ENCODE results near the gene NPAS4. TPM values are rescaled to one million over a fixed set of nuclear protein-coding genes. Genes with fewer than 3 reads are reported as not detected.

The NPAS4 gene
- total and polyA plus RNA-seq, 9 of the 15 experiments (the other 6 are each of a cell fraction or from before 2014, with no cell fraction given) = not detected

GRCh38 chr11:66388780-66389386 lies 32.0 kb upstream of the NPAS4 start (continued):
- TF ChIP-seq, protein P1, sequence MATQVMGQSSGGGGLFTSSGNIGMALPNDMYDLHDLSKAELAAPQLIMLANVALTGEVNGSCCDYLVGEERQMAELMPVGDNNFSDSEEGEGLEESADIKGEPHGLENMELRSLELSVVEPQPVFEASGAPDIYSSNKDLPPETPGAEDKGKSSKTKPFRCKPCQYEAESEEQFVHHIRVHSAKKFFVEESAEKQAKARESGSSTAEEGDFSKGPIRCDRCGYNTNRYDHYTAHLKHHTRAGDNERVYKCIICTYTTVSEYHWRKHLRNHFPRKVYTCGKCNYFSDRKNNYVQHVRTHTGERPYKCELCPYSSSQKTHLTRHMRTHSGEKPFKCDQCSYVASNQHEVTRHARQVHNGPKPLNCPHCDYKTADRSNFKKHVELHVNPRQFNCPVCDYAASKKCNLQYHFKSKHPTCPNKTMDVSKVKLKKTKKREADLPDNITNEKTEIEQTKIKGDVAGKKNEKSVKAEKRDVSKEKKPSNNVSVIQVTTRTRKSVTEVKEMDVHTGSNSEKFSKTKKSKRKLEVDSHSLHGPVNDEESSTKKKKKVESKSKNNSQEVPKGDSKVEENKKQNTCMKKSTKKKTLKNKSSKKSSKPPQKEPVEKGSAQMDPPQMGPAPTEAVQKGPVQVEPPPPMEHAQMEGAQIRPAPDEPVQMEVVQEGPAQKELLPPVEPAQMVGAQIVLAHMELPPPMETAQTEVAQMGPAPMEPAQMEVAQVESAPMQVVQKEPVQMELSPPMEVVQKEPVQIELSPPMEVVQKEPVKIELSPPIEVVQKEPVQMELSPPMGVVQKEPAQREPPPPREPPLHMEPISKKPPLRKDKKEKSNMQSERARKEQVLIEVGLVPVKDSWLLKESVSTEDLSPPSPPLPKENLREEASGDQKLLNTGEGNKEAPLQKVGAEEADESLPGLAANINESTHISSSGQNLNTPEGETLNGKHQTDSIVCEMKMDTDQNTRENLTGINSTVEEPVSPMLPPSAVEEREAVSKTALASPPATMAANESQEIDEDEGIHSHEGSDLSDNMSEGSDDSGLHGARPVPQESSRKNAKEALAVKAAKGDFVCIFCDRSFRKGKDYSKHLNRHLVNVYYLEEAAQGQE (IDR thresholded peaks at IDR 0.05; ENCODE audit: borderline replicate concordance) = peak; percentile 40; the same call in 1 of the 2 replicates
- TF ChIP-seq, protein P1 (CRISPR knock-in tag; IDR thresholded peaks at IDR 0.05; ENCODE audit: low read depth) = no peak
- TF ChIP-seq C11orf30 (IDR thresholded peaks at IDR 0.05; ENCODE audit: low read depth) = no peak
- peak; percentile 26; the same call in 1 of the 2 replicates for TF ChIP-seq SMC3 (conservative IDR thresholded peaks at IDR 0.05; ENCODE audit: insufficient read depth, low read depth, low read length)
- no peak for TF ChIP-seq PHB2 (IDR thresholded peaks at IDR 0.05; ENCODE audit: low read depth)
